Globus pallidus (tissue), 1 donor: ENCODE results near the gene AGER.
"Not testable (repeated sequence)": the region's sequence is repeated elsewhere in the genome, so short reads cannot be mapped to it uniquely, and the experiment has no call there.

Experiments used
- DNase-seq: peaks from one replicate; pipeline ENCODE4 v3.0.0-alpha.2; 2015; ENCODE audit warnings: low spot score

The AGER gene

DNA sequence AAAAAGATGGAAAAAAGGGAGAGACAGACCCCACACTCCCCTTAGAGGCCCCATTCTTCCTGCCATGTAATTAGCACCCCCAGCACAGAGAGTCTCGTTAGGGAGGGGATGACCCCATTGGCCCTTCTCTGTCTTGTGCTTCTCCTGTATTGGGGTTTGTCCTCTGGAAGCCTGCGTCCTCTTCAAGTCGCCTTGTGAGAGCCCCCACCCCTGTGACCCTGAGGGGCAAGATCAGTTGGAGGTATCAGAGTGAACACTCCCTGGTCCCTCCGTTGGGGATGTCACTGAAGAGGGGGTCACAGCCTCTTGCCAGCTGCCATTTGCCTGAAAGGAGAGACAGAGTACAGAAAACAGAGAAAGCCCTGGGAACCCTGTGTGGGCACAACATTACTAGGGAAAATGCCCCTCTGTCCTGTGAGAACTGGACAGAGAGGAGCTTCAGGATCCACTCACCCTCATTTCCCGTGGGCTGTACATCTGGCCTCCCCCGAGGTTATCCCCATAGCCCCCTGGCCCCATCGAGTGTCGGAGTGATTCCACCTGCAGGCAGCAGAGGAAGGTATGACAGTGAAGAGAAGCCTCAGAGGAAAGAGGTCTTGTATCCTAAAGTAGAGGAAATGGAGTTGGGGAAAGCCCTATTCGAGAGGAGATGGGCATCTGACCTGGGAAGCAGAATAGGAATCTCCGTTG, 2.2 kb upstream of the AGER start:
- DNase-seq = not testable (repeated sequence)

DNA sequence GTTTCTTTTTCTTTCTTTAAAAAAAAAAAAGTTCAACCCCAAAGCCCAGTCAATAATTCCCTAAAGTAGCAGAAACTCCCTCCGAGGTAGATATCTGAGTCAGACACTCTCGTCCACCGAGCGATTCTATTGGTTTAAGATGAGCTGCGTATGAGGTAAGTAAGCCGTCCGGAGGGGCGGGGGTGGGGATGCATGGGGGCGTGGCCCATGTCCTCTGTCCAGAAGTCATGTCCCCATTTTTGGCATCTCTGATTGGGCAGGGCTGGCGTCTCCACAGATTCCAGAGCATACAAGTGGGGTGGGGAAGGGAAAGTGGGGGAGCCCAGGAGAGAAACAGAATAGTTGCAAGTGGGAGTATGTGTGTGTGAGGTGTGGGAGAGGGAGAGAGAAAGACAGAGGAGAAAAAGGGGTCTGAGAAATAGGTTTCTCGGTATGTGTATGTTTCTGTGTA, 1.7 kb upstream of the AGER start:
- DNase-seq = not testable (repeated sequence)

DNA sequence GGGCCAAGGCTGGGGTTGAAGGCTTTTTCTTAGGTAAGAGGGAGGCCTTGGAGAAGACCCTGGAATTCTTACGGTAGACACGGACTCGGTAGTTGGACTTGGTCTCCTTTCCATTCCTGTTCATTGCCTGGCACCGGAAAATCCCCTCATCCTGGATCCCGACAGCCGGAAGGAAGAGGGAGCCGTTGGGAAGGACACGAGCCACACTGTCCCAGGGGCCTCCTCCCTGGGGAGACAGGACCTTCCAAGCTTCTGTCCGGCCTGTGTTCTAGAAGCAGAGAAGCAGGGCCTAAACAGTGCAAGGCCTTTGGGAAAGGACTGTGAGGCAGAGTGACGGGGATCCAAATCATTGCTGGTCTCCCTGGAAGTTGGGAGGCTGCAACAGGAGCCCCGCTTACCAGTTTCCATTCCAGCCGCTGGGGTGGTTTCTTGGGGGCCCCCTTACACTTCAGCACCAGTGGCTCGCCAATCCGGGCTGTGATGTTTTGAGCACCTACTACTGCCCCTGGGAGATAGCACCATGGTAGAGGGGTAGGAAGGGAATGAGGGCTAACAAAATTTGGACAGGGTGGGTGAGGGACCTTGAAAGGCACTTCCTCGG, 470 bp downstream of the AGER start:
- DNase-seq = no peak

DNA sequence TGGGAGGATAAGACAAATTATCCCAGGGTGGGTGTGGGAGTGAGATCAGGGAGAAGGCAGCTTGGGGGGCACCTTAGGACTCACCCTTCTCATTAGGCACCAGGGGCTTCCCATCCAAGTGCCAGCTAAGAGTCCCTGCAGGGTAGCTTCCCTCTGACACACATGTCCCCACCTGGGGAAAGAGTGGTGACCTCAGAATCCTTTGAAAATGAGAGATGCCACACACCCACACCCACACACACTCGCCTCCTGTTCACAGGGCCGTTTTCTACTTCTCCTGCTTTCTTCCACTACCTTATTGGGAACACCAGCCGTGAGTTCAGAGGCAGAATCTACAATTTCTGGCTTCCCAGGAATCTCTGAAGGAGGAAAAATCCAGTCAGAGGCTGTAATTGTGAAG, 1.0 kb downstream of the AGER start:
- DNase-seq = no peak

DNA sequence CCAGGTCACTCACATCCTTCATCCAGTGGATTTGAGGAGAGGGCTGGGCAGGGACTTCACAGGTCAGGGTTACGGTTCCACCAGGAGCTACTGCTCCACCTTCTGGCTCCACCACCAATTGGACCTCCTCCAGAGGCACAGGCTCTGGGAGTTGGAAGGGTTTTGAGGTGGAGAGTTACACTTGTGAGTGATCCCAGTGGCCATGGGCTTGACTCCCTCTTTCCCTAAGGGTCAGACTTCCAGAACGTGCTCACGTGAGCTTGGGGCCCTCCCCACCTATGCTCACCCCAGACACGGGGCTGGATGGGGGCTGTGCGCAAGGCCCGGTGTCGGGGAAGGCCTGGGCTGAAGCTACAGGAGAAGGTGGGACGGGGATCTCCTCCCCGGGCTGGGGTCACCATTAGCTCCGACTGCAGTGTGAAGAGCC, 1.5 kb downstream of the AGER start:
- no peak for DNase-seq

DNA sequence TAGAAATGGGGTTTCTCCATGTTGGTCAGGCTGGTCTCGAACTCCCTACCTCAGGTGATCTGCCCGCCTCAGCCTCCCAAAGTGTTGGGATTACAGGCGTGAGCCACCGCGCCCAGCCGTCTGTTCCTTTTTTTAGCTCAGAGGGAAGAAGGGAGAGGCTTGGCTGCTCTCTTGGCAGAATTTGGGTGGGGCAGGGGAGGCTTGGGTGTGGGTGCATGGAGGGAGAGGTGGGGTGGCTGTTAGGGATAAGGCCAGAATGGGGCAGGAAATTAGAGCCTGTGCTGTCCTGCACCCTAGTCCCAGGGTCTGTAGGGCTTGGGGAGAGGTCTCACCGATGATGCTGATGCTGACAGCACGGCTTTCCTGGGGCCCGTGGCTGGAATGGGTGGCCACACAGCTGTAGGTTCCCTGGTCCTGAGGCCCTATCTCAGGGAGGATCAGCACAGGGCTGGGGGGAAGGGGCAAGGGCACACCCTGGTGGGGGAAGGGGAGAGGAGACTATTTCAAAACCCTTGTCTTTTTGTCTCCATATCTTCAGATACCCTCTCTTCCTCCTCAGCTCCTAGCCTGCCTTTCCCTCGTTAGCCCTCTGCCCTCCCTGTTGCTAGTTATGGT, 2.0 kb downstream of the AGER start:
- no peak for DNase-seq

DNA sequence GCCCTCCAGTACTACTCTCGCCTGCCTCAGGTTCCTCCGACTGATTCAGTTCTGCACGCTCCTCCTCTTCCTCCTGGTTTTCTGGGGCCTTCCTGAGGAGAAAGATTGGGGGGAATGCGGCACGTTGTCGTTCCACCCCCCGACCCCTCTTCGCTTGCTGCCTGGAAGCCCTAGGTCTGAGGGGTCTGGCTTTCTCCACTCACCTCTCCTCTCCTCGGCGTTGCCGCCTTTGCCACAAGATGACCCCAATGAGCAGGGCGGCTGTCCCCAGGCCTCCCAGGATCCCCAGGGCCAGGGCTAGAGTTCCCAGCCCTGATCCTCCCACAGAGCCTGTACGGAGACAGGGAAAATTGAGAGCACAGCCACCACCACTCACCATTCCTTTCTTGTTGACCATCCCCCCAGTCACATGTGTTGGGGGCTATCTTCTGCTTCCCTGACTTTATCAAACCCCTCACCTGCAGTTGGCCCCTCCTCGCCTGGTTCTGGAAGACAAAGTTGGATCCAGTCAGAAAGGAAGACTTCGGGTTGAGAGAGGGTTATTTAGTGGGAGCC, 2.8 kb downstream of the AGER start:
- no peak for DNase-seq

DNA sequence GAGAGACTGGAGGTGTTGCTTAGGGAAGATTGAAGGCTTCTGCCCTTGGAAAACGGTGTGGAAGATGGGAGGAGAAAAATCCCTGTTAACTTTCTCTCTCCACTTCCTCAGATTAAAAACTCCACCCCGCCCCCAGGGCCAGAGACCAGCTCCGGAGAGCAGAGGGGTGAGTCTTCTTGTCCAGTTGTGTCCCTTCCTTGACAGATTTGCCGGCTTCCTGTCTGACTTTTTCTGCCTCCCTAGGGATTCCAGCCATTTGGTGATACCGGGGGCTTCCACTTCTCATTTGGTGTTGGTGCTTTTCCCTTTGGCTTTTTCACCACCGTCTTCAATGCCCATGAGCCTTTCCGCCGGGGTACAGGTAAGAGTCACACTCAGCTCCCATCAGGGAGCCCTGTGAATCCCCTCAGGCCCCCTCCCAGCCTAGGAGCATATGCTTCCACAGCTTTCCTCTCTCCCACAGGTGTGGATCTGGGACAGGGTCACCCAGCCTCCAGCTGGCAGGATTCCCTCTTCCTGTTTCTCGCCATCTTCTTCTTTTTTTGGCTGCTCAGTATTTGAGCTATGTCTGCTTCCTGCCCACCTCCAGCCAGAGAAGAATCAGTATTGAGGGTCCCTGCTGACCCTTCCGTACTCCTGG, 4.2 kb downstream of the AGER start:
- DNase-seq = no peak

DNA sequence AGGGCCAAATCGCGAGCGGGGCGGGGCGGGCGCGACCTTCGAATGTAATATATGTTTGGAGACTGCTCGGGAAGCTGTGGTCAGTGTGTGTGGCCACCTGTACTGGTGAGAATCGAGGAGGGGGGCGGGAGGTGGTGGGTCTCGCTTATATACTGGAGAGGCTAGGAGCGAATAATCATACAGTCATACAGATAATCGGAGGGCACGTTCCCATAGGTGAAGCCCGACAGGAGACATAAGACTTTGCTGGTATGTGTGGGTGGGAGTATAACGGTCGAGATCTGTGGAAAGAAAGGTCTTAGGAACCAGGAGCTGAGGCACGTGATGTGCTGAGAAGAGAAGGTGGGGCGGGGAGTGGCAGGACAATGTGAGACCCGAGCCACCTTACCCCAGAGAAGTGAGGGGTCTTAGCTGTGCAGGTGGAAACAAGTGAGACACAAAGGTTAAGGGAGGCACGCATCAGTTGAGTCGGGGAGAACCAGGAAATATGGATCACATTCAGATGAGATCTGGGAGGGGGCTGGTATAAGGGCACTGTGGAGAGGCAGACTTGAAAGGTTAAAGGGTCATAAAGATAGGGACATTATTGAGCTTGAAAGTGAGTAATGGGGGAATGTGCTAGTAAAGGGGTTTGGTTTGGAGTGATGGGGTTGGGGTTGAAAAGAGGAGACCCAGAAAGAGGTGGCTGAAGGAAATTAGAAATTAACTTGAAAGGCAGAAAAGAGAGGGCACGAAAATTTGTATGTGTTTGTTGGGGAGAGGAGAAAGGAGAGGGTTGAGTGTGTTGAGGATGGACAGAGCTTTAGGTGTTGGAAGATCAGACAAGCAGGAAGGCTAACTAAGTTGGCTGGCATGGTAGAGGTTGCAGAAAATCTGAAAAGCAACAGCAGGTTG, 5.3 kb downstream of the AGER start:
- no peak for DNase-seq

DNA sequence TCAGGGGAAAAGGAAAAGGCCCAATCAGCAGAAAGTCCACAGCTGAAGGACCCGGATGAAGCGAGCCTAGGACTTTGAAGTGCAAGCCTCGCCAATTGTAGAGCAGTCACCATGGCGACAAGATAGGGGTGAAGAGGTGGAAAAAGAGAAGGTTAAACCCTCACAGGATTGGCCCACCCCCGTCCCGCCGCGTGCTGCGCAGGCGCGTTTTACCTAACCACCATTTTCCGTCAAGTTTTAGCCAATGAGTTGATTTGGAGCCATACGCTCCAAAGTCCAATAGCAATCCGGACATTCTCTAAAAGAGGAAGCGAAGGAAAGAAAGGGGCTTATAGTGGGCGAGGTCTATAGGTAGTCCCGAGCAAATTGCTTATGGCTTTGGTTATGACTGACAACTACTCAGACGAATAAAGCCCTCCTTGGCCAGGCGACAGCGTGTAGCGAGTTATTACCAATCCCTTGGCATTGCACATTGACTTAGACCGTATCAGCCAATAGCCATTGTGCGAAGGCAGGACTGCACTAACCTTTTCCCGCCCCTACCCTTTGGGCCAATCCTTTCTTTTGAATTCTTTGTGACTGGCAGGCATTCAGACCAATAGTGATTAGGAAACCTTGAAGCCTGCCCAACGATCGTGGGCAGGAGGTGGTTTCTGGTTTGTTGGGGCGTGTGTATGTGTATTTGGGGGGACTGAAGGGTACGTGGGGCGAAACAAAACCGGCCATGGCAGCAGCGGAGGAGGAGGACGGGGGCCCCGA, 6.1 kb downstream of the AGER start, which contains the start of gene RNF5:
Gene RNF5 (plus strand): TSS at position 618 of the 759 bp plus-strand sequence. CDS start 107 bp downstream, at position 725.
- DNase-seq = peak; percentile 100

DNA sequence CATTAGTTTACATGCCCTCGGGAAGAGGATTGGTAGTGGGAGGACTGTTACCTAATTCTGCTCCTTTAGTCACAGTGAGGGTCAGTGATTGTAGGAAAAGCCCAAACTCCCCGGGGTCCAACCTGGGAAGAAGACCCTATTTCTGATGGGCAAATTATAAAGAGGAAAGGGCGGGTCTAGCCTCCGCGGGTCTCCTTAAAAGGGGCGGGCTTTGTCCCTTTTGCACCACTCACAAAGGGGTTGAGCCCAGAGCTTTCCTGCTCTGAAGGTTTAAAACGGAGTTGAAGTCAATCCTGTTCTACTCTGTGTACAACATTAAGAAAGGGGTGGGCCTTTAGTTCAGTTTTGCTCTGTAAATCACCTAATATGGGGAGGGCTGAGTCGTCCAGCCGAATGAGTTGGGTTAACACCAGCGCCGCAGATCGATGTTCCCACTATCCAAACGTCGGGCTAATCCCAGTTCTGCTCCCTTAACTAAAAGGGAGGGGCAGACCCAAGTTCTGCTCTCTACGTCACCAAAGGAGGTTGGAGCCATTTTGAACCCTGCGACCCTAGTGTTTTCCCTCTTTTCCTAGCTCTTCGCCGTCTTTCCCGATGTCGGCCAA, 6.8 kb downstream of the AGER start:
- DNase-seq = no peak

DNA sequence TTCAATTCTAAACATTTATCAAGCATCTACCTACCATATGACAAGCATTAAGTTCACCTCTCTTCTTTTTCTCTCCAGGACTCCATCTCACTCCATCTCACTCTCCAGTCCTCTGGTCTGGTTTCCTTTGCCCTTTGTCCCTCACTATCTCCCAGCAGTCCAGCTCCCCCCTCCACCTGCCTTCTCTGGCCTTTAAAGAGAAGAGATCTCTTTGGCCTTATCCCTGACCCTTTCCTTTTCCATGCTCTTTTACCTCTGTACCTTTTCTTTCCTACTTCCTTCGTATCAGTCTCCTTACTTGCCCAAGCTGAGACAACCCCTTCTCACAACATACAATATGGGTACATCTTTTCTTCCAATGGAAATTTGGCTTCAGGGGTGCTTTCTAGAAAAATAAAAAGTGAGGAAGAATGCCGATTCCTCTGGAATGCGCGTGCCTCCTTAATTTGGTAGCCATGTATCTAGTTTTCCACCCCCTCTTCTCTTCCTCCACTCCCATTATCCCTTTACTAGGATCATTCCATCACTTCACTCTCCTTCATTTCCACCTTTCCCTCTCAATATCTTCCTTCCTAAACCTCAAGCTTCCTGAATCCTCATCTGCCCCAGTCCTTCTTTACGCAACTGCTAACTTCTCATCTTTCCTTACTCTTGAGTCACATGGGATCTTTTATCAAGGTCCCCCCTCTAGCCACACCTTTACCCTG, 7.4 kb downstream of the AGER start:
- DNase-seq = peak; percentile 63

DNA sequence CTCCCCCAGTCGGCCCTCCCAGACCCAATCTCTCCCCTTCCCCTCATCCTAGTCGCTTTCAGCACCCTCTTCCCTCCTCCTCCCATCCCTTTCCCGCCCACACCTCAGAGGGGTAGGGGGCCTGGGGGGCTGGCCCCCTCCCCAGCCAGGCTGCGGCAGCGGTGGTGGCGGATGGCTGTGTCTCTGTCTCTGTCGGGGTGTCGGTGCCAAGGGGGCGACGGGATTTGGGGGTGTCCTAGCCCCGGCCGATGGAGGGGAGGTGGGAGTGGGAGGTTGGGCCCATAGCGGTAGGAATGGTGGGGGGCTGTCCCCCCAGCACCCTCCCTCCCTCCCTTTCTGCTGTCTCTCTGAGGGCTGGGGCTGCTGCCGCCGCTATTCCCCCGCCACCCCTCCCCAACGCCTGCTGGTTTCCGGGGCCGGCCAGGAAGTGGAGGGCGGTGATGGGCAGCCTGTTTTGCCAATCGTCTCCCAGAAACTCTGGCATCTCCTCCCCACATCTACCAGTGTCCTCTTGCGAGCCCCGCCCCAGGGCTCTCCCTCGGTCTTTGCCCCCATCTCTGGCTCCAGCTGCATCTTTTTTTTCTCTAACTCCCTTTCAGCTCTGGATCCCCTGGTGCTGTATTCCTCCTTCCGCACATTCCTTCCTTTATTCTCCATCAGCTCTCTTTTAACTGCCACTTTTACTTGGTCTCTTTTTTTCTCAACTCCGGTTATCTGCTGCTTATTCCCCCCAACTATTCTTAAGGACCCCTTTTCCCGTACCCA, 8.2 kb downstream of the AGER start, which contains the start of gene AGPAT1:
Gene AGPAT1 (minus strand): TSS at position 374 of the 765 bp plus-strand sequence. CDS start 4,588 bp downstream, outside the sequence.
- peak; percentile 99 for DNase-seq

DNA sequence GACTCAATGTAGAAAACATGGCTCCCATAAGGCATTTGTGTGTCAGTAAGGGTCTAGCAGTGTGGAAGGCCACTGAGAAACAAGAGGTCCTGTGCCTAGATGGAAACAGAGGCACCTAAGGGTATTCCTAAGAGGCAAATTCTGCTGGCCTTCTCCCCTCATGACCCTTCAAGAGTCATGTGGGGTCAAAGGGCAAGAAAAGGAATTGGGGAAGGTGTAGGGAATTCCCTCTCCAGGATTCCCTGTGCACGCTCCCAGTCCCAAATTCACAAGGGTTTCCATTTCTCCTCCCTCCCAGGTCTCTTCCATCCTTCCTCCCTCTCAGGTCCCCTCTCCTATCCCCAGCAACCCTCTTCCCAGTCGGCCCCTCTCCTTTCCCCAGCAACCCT, 8.7 kb downstream of the AGER start:
- no peak for DNase-seq

DNA sequence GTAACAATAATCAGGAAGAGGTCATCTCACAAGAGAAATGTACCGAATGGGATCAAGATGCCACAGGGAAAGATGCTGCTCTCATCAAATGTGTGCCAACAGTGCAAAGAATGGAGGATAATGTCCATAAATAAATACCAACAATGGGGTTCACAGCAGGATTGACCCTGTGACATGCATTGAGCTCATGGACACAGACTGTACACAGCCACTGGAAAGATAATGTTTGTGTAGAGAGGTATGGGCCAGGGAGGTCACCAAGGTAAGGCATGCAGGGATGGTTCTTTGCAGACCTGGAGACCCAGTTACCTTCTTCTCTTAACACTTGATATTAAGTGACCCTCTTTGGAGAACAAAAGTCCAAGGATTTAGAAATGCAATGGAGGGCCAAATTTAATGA, 9.6 kb downstream of the AGER start:
- DNase-seq = no peak

DNA sequence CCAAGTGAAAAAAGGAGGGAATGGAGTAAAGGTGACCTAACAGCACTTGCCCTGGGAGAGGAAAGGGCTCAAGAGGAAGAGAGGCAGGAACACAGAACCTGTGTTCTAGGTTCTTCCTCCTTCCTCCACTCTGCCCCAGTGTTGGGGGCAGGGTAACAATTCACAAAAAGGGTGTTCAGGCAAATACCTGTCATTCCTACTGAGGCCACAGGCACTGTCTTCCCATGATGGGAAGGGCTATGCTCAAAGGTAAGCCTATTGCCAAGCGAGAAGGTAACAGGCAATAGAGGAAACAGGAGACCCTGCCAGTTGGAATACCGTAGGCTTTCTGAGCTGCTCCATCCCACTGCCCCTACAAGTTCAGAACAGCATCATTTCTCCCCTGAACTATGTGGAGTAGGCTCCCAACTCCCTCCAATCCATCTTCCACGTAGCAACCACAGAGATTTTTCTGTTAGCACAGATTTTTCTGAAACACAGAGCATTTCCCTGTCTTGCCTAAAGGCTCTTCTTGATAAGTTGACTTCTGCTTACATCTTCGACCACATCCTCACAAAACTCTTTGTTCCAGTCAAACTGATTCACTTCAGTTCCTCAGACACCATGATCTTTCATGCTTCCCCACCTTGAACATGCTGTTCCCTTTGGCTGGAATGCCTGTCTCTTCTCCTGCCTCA, 10.9 kb downstream of the AGER start:
- DNase-seq = no peak

DNA sequence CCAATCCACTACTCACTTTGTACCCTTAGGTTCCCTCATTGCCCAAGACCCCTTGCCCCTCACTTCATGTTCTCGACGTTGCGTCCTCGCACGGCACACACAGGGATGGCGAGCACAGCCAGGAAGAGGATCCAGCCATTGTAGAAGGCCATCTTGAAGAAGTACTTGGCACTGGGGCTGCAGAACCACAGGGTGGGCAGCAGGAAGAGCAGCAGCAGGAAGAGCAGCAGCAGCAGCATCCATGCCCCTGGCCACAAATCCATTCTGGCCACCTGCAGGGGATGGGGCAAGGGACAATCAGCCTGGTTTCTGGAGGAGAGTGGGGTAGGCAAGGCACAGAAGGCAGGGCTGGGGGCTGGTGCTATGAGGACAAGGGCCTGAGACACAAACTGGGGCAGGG, 12.8 kb downstream of the AGER start:
- DNase-seq = no peak

DNA sequence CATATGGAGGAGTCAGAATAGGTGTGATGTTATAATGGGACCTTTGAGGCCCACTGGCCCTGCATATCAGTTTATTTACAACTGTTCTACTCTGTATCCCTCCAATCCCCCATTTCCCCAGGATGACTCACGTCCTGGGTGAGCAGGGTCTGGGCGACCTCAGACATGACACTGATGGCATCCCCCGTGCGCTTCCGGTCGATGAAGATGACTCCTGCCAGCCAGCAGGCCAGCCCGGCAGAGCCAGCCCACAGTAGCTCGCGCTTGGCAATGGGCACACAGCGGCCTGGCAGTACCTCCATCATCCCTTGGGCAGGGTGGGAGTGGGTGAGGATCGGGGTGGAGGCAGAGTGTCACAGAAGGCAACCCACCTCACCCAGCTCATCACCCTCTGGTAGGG, 13.8 kb downstream of the AGER start:
- no peak for DNase-seq
